AG09319 (cell line): ENCODE data around the gene KCNAB2.

Experiments
- DNase-seq: peaks from one replicate; pipeline ENCODE4 v3.0.0-alpha.2; 2010; ENCODE audit warnings: low read depth; ENCODE audit errors: extremely low read depth
- CTCF ChIP-seq: IDR thresholded peaks from 2 replicates; pipeline ENCODE4 v1.5.1; 2011; ENCODE audit warnings: low read depth, mild to moderate bottlenecking, inconsistent platforms, low read length, moderate library complexity

The KCNAB2 gene

GRCh38 chr1:6148497-6149241 lies 103.0 kb downstream of the KCNAB2 start:
- no peak for DNase-seq
- TF ChIP-seq CTCF = no peak

GRCh38 chr1:6149597-6149996 lies 103.9 kb downstream of the KCNAB2 start:
- no peak for DNase-seq
- no peak for TF ChIP-seq CTCF

- TF ChIP-seq CTCF = no peak
- DNase-seq = no peak
Observed at GRCh38 chr1:6150006-6150938, 104.6 kb downstream of the KCNAB2 start.
